ENCODE results near the gene DFFA. TPM values are rescaled to one million over a fixed set of nuclear protein-coding genes. Genes with fewer than 3 reads are reported as not detected.

Gene DFFA
- total RNA-seq, 4 donors from 2014 or later = 20.2 to 32.3 (median 29.3) TPM

GRCh38 chr1:10434590-10434989, 37.7 kb downstream of the DFFA start:
- 92 to 93% methylated on average over 4 to 5 of the region's 5 CpGs for WGBS, 2 donors (ENCODE audit: low coverage in 1 of 2)
- ATAC-seq = no peak
- Histone ChIP-seq H3K27ac (no peak overlapping the region), H3K4me3 (no peak overlapping the region), H3K27me3 (no peaks in the 10 kb centered on the region), H3K4me1 (peaks cover 0 to 23% (median 7%) of the 10 kb centered on the region in 3 donors), H3K36me3 (peaks cover 0 to 7% of the 10 kb centered on the region in 2 donors), H3K9me3 (no peaks in the 10 kb centered on the region)
- TF ChIP-seq POLR2A (IDR thresholded peaks at IDR 0.05) (no peak), EP300 (IDR thresholded peaks at IDR 0.05) (no peak), POLR2AphosphoS5 (IDR thresholded peaks at IDR 0.05) (no peak)
- TF ChIP-seq, protein P1, sequence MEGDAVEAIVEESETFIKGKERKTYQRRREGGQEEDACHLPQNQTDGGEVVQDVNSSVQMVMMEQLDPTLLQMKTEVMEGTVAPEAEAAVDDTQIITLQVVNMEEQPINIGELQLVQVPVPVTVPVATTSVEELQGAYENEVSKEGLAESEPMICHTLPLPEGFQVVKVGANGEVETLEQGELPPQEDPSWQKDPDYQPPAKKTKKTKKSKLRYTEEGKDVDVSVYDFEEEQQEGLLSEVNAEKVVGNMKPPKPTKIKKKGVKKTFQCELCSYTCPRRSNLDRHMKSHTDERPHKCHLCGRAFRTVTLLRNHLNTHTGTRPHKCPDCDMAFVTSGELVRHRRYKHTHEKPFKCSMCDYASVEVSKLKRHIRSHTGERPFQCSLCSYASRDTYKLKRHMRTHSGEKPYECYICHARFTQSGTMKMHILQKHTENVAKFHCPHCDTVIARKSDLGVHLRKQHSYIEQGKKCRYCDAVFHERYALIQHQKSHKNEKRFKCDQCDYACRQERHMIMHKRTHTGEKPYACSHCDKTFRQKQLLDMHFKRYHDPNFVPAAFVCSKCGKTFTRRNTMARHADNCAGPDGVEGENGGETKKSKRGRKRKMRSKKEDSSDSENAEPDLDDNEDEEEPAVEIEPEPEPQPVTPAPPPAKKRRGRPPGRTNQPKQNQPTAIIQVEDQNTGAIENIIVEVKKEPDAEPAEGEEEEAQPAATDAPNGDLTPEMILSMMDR (IDR thresholded peaks at IDR 0.05) = no peak

DNA sequence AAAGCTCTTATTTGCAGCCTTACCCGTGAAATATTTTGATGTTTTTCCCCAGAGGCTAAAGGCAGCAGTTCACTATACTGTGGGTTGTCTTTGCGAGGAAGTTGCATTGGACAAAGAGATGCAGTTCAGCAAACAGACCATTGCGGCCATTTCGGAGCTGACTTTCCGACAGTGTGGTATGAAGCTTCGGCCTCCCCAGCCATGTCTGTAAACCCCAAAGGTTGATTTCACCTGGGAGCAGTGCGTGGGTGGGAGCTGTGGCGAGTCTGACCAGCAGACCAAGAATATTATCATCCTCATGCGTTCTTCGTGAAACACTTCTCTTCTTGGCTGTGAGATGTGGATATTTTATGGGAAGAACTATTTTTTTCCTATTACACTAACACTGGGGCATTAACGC, 38.5 kb downstream of the DFFA start:
- Histone ChIP-seq H3K4me1 (peaks cover 0 to 27% (median 7%) of the 10 kb centered on the region in 3 donors), H3K27me3 (no peaks in the 10 kb centered on the region), H3K9me3 (no peaks in the 10 kb centered on the region), H3K27ac (no peak overlapping the region), H3K36me3 (peaks cover 0 to 5% of the 10 kb centered on the region in 2 donors), H3K4me3 (no peak overlapping the region)
- 79 to 85% methylated on average over 3 to 7 of the region's 11 CpGs for WGBS, 2 donors (ENCODE audit: low coverage in 1 of 2)
- no peak for TF ChIP-seq POLR2A (IDR thresholded peaks at IDR 0.05)
- TF ChIP-seq POLR2AphosphoS5 (IDR thresholded peaks at IDR 0.05) = no peak
- TF ChIP-seq EP300 (IDR thresholded peaks at IDR 0.05) = no peak
- TF ChIP-seq, protein P1 (IDR thresholded peaks at IDR 0.05) = no peak
- ATAC-seq = no peak

DNA sequence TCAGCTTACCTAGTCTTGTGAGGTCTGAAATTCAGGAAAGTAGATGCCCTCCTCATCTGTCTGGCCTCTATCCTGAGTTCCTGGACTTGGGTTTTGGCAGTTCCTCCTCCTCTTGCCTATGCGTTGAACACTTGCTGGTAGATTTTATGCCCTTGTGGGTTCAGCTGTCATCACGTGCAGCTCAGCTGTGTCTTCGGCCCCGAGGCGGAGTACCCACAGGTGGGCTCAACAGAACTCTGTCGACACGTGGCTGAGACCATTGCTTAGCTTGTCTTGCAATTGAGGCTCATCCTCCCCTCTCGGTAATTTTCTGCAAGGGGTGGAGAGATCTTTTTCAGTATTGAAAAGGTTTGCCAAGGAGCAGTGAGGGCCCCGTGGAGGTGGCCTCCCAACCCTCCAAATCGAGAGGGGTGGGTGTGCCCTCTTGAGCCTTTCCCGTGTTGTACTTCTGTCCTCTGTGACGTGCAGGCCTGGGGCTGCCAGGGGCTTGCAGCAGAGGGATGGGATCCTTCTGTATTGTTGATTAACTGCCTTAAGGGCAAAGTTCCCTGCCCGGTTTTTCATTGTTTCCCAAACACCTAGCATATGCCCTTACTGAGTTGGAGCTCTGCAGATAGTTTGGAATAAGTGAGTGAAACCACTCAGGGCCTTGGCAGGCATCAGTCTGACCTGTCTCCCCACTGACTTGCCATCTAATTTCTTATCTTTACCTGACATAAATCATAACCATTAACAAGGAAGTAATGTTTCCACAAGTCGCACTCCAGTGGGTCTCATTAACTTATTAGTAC, 39.2 kb downstream of the DFFA start:
- TF ChIP-seq POLR2AphosphoS5 (IDR thresholded peaks at IDR 0.05) = no peak
- TF ChIP-seq, protein P1 (IDR thresholded peaks at IDR 0.05) = no peak
- WGBS, 2 donors (ENCODE audit: low coverage in 1 of 2) = 68% methylated on average over 11 of the region's 14 CpGs; no CpG with 5 or more reads in 1 of the 2 donors

DNA sequence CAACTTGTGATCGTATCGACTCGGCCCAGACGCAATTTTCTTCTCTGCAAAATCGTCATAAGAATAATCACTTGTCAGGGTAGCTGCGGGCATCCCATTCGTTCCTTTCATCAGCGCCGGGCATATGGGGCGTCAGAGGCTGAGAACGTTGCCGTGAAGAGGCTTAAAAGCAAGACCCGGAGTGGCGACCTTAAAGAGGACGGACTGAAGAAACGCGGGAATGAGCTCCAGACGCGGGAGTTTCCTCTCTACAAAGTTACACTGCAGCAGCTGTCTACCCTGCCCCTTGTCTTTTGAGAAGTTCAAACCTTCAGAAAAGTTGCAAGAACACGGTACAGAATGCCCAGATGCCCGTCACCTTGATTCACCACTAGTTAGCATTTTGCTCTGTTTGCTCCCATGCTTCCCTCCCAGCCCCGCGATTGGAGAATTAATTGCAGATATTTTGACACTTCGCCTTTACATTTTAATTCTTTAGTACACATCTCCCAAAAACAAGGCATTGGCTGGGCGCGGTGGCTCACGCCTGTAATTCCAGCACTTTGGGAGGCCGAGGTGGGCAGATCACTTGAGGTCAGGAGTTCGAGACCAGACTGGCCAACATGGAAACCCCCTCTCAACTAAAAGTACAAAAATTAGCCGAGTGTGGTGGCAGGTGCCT, 41.1 kb downstream of the DFFA start:
- Histone ChIP-seq H3K36me3 (peaks cover 0 to 5% of the 10 kb centered on the region in 2 donors), H3K9me3 (no peaks in the 10 kb centered on the region), H3K27ac (peak overlapping the region in 3 of 4 donors; percentile 82 to 84 (median 84)), H3K4me1 (peaks cover 0 to 34% (median 7%) of the 10 kb centered on the region in 3 donors), H3K4me3 (peak overlapping the region; percentile 69 to 81), H3K27me3 (no peaks in the 10 kb centered on the region)
- no peak for ATAC-seq
- WGBS, 2 donors (ENCODE audit: low coverage in 1 of 2) = 15 to 43% methylated on average over 5 to 15 of the region's 30 CpGs
- TF ChIP-seq POLR2A (IDR thresholded peaks at IDR 0.05) (no peak), EP300 (IDR thresholded peaks at IDR 0.05) (no peak), POLR2AphosphoS5 (IDR thresholded peaks at IDR 0.05) (no peak)
- TF ChIP-seq, protein P1 (IDR thresholded peaks at IDR 0.05) = no peak

More for the DNA sequence above, 39.2 kb downstream of the DFFA start:
- Histone ChIP-seq H3K27ac (no peak overlapping the region), H3K4me1 (peaks cover 0 to 30% (median 7%) of the 10 kb centered on the region in 3 donors), H3K27me3 (no peaks in the 10 kb centered on the region), H3K9me3 (no peaks in the 10 kb centered on the region), H3K4me3 (no peak overlapping the region), H3K36me3 (peaks cover 0 to 5% of the 10 kb centered on the region in 2 donors)
- no peak for ATAC-seq
